ENCODE results near the gene CBX8. TPM values are rescaled to one million over a fixed set of nuclear protein-coding genes. Genes with fewer than 3 reads are reported as not detected.
"Not testable (repeated sequence)": the region's sequence is repeated elsewhere in the genome, so short reads cannot be mapped to it uniquely, and the experiment has no call there.

The CBX8 gene
- polyA plus RNA-seq, 1 experiment = 0.37 TPM

GRCh38 chr17:79757140-79757745 lies 39.6 kb downstream of the CBX8 start:
- H3K9me3 ChIP-seq (ENCODE audit: control insufficient read depth, insufficient read depth, low read length) = no peaks in the 10 kb centered on the region; the same call in 1 of the 2 replicates
- CTCF ChIA-PET = interaction anchor here (1.1 kb wide), 1 partner anchor 248 kb away, joined by 3 read pairs; no protein-coding TSS in a partner anchor
- peaks cover 16% of the 10 kb centered on the region for H3K27me3 ChIP-seq (ENCODE audit: control insufficient read depth, insufficient read depth, low read length)
- no peak for DNase-seq (ENCODE audit: low read depth, low spot score)
- POLR2A ChIA-PET = no interaction called here
- no peak overlapping the region for H3K4me3 ChIP-seq (ENCODE audit: low read depth, low read length)
- no peak for TF ChIP-seq CTCF (IDR thresholded peaks at IDR 0.05; ENCODE audit: low read depth, low read length)
- no peak overlapping the region for H3K27ac ChIP-seq (ENCODE audit: low read depth, low read length)

GRCh38 chr17:79755591-79755990 lies 41.3 kb downstream of the CBX8 start:
- POLR2A ChIA-PET = no interaction called here
- no peak for TF ChIP-seq CTCF (IDR thresholded peaks at IDR 0.05; ENCODE audit: low read depth, low read length)
- no peaks in the 10 kb centered on the region for H3K9me3 ChIP-seq (ENCODE audit: control insufficient read depth, insufficient read depth, low read length)
- H3K27ac ChIP-seq (ENCODE audit: low read depth, low read length) = no peak overlapping the region
- H3K27me3 ChIP-seq (ENCODE audit: control insufficient read depth, insufficient read depth, low read length) = peaks cover 19% of the 10 kb centered on the region
- CTCF ChIA-PET = no interaction called here
- no peak overlapping the region for H3K4me3 ChIP-seq (ENCODE audit: low read depth, low read length)
- DNase-seq (ENCODE audit: low read depth, low spot score) = no peak

GRCh38 chr17:79754903-79755302 lies 42.0 kb downstream of the CBX8 start:
- H3K27ac ChIP-seq (ENCODE audit: low read depth, low read length); CTCF ChIA-PET; H3K4me3 ChIP-seq (ENCODE audit: low read depth, low read length); H3K9me3 ChIP-seq (ENCODE audit: control insufficient read depth, insufficient read depth, low read length); DNase-seq (ENCODE audit: low read depth, low spot score); POLR2A ChIA-PET: not testable (repeated sequence)
- peaks cover 23% of the 10 kb centered on the region for H3K27me3 ChIP-seq (ENCODE audit: control insufficient read depth, insufficient read depth, low read length)

GRCh38 chr17:79754370-79754769 lies 42.5 kb downstream of the CBX8 start:
- H3K27ac ChIP-seq (ENCODE audit: low read depth, low read length) = no peak overlapping the region
- ChIA-PET CTCF (no interaction called here), POLR2A (no interaction called here)
- no peak overlapping the region for H3K4me3 ChIP-seq (ENCODE audit: low read depth, low read length)
- no peaks in the 10 kb centered on the region for H3K9me3 ChIP-seq (ENCODE audit: control insufficient read depth, insufficient read depth, low read length)
- DNase-seq (ENCODE audit: low read depth, low spot score) = no peak
- peaks cover 27% of the 10 kb centered on the region for H3K27me3 ChIP-seq (ENCODE audit: control insufficient read depth, insufficient read depth, low read length)
- TF ChIP-seq CTCF (IDR thresholded peaks at IDR 0.05; ENCODE audit: low read depth, low read length) = no peak

GRCh38 chr17:79752175-79752574 lies 44.7 kb downstream of the CBX8 start:
- no peak for DNase-seq (ENCODE audit: low read depth, low spot score)
- ChIA-PET CTCF (interaction anchor here (1.0 kb wide), 1 partner anchor 11 kb away, joined by 3 read pairs; no protein-coding TSS in a partner anchor), POLR2A (no interaction called here)
- TF ChIP-seq CTCF (IDR thresholded peaks at IDR 0.05; ENCODE audit: low read depth, low read length) = no peak
- no peaks in the 10 kb centered on the region; the same call in 1 of the 2 replicates for H3K9me3 ChIP-seq (ENCODE audit: control insufficient read depth, insufficient read depth, low read length)
- H3K27me3 ChIP-seq (ENCODE audit: control insufficient read depth, insufficient read depth, low read length) = peaks cover 45% of the 10 kb centered on the region
- no peak overlapping the region for H3K27ac ChIP-seq (ENCODE audit: low read depth, low read length)
- H3K4me3 ChIP-seq (ENCODE audit: low read depth, low read length) = no peak overlapping the region
